Muscle of leg (tissue), 11 donors: ENCODE results near the gene AAK1. TPM values are rescaled to one million over a fixed set of nuclear protein-coding genes. Genes with fewer than 3 reads are reported as not detected.
"Not testable (repeated sequence)": the region's sequence is repeated elsewhere in the genome, so short reads cannot be mapped to it uniquely, and the experiment has no call there.

Experiments
- DNase-seq: peaks from one replicate; pipeline ENCODE4 v3.0.0; 2013
- H3K27ac ChIP-seq: one replicate; pipeline ENCODE4 v1.5.1; 2013; ENCODE audit warnings: mild to moderate bottlenecking, low read length, control low read depth
- H3K27me3 ChIP-seq: one replicate; pipeline ENCODE4 v1.6.1; 2013; ENCODE audit warnings: low read length; ENCODE audit not compliant: control insufficient read depth, insufficient read depth
- H3K36me3 ChIP-seq: one replicate; pipeline ENCODE4 v1.6.1; 2013; ENCODE audit warnings: low read length; ENCODE audit not compliant: control insufficient read depth, insufficient read depth
- H3K4me1 ChIP-seq: one replicate; pipeline ENCODE4 v1.6.1; 2013; ENCODE audit warnings: low read length; ENCODE audit not compliant: control insufficient read depth, insufficient read depth
- H3K4me3 ChIP-seq: one replicate; pipeline ENCODE4 v1.5.1; 2013; ENCODE audit warnings: low read length, control low read depth
- H3K9me3 ChIP-seq: replicated peaks from 2 replicates; pipeline ENCODE4 v1.6.1; 2013; ENCODE audit warnings: low read depth, low read length; ENCODE audit not compliant: control insufficient read depth
- WGBS: methylation state at CpG from one replicate; pipeline ENCODE4 v1.1.5; 2013; ENCODE audit warnings: missing lambda C conversion rate; ENCODE audit not compliant: insufficient coverage; 5-methylcytosine and 5-hydroxymethylcytosine counted together
- polyA plus RNA-seq, 8 donors: library from polyadenylated mRNA; unstranded; fragments of 120-200 nt; gene quantifications; one replicate each; pipeline versions ENCODE4 v1.2.1 to v1.2.3, GENCODE V29; 2013; ENCODE audit warnings: inconsistent platforms in 1 of 8, low replicate concordance in 1 of 8; ENCODE audit not compliant: insufficient read length in 8 of 8, insufficient read depth in 1 of 8
- total RNA-seq: library from RNA; stranded (reverse); fragments of 120-200 nt; gene quantifications from one replicate; pipeline ENCODE4 v1.2.4, GENCODE V29; 2013

Gene AAK1
- total and polyA plus RNA-seq, 9 donors = 9.3 to 20.6 (median 14.4) TPM

GRCh38 chr2:69682525-69682924 is 39.0 kb upstream of the AAK1 start:
- Histone ChIP-seq H3K9me3 (no peaks in the 10 kb centered on the region), H3K36me3 (no peaks in the 10 kb centered on the region), H3K27me3 (no peaks in the 10 kb centered on the region), H3K4me1 (no peaks in the 10 kb centered on the region), H3K27ac (peak overlapping the region; percentile 80), H3K4me3 (no peak overlapping the region)
- no CpG with 5 or more reads among the region's 1 CpG for WGBS
- DNase-seq = no peak

DNA sequence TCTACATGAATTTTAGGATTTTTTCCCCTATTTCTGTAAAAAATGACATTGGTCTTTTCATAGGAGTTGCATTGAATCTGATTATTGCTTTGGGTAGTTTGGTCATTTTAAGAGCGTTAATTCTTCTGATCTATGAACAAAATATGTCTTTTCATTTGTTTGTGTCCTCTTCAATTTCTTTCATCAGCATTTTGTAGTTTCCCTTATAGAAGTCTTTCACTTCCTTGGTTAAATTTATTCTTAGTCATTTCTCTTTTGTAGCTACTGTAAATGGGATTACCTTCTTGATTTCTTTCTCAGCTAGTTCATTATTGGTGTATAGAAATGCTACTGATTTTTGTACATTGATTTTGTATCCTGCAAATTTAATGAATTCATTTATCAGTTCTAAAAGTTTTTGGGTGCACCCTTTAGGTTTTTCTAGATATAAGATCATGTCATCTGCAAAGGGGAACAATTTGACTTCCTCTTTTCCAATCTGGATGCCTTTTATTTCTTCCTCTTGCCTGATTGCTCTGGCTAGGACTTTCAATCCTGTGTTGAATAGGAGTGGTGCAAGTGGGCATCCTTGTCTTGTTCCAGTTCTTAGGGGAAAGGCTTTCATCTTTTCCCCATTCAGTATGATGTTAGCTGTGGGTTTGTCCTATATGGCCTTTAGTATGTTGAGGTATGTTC is 36.6 kb upstream of the AAK1 start:
- Histone ChIP-seq H3K27me3 (no peaks in the 10 kb centered on the region), H3K36me3 (no peaks in the 10 kb centered on the region), H3K4me3 (no peak overlapping the region), H3K9me3 (no peaks in the 10 kb centered on the region), H3K4me1 (no peaks in the 10 kb centered on the region), H3K27ac (no peak overlapping the region)
- DNase-seq = peak; percentile 31
- no CpG with 5 or more reads among the region's 1 CpG for WGBS

GRCh38 chr2:69677914-69678313 is 34.4 kb upstream of the AAK1 start:
- no CpG with 5 or more reads among the region's 5 CpGs for WGBS
- no peak for DNase-seq
- no peaks in the 10 kb centered on the region for H3K4me1 ChIP-seq

DNA sequence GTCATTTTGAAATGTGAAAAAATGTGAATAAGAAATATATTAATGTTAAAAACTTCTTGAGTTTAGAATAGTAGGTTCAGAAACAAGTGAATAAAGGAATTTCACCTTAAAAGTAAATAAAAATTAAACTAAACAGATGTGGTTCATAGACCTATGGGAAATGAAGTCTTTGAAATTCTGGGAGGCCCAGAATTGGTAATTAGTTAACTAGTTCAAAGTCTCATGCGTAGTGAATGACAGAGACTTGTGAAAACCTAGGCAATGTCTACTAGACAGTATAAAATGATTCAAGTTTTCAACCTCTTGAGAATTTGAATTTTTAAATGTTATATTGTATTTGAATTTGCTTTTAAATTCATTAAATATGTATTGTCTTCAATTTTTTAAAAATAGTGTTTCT is 32.6 kb upstream of the AAK1 start:
- no peak overlapping the region for H3K4me3 ChIP-seq
- no CpG with 5 or more reads among the region's 1 CpG for WGBS
- peaks cover 3% of the 10 kb centered on the region for H3K9me3 ChIP-seq
- no peaks in the 10 kb centered on the region for H3K4me1 ChIP-seq
- H3K27me3 ChIP-seq = no peaks in the 10 kb centered on the region
- H3K36me3 ChIP-seq = no peaks in the 10 kb centered on the region
- DNase-seq = no peak
- no peak overlapping the region for H3K27ac ChIP-seq

More at GRCh38 chr2:69677914-69678313, 34.4 kb upstream of the AAK1 start:
- Histone ChIP-seq H3K9me3 (no peaks in the 10 kb centered on the region), H3K36me3 (no peaks in the 10 kb centered on the region), H3K27ac (no peak overlapping the region), H3K4me3 (no peak overlapping the region), H3K27me3 (no peaks in the 10 kb centered on the region)

GRCh38 chr2:69674316-69674670 is 30.8 kb upstream of the AAK1 start:
- H3K27me3 ChIP-seq = no peaks in the 10 kb centered on the region
- H3K27ac ChIP-seq = no peak overlapping the region
- DNase-seq = peak; percentile 34
- no peaks in the 10 kb centered on the region for H3K36me3 ChIP-seq
- WGBS = 100% methylated on average over 1 of the region's 2 CpGs
- peaks cover 3% of the 10 kb centered on the region for H3K9me3 ChIP-seq
- H3K4me1 ChIP-seq = no peaks in the 10 kb centered on the region
- H3K4me3 ChIP-seq = no peak overlapping the region

DNA sequence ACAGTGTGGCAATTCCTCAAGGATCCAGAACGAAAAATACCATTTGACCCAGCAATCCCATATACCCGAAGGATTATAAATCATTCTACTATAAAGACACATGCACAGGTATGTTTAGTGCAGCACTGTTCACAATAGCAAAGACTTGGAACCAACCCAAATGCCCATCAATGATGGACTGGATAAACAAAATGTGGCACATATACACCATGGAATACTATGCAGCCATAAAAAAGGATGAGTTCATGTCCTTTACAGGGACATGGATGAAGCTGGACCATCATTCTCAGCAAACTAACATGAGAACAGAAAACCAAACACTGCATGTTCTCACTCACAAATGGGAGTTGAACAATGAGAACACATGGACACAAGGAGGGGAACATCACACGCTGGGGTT is 29.6 kb upstream of the AAK1 start:
- H3K9me3 ChIP-seq, DNase-seq, H3K36me3 ChIP-seq, H3K27ac ChIP-seq, H3K27me3 ChIP-seq, H3K4me3 ChIP-seq, H3K4me1 ChIP-seq: not testable (repeated sequence)
- WGBS = 100% methylated on average over 1 of the region's 3 CpGs

DNA sequence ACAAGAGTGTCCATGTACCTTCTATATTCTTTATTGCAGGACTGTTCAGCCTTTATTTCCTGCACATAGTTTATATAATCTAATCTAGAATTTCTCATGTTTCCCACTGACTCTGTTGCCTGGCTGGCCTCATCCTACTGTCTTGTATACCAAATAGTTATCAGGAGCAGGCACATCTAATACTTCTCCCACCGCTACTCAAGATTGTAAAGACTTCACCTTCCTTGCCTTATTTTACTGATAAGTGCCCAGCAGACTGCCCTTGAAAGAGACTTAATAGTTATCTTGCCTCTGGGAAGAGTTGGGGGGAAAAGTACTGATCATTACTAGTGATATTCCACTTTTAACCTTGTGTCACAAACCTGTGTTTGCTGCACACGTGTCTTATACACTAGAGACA is 26.1 kb upstream of the AAK1 start:
- H3K27ac ChIP-seq = no peak overlapping the region
- DNase-seq = no peak
- no CpG with 5 or more reads among the region's 2 CpGs for WGBS
- peaks cover 3% of the 10 kb centered on the region for H3K9me3 ChIP-seq
- no peak overlapping the region for H3K4me3 ChIP-seq
- no peaks in the 10 kb centered on the region for H3K27me3 ChIP-seq
- H3K4me1 ChIP-seq = no peaks in the 10 kb centered on the region
- H3K36me3 ChIP-seq = no peaks in the 10 kb centered on the region

GRCh38 chr2:69668598-69668997 is 25.1 kb upstream of the AAK1 start:
- Histone ChIP-seq H3K27ac (no peak overlapping the region), H3K27me3 (no peaks in the 10 kb centered on the region), H3K4me3 (no peak overlapping the region), H3K36me3 (no peaks in the 10 kb centered on the region), H3K9me3 (peaks cover 3% of the 10 kb centered on the region), H3K4me1 (no peaks in the 10 kb centered on the region)
- no peak for DNase-seq
- 100% methylated on average over 1 of the region's 5 CpGs for WGBS

DNA sequence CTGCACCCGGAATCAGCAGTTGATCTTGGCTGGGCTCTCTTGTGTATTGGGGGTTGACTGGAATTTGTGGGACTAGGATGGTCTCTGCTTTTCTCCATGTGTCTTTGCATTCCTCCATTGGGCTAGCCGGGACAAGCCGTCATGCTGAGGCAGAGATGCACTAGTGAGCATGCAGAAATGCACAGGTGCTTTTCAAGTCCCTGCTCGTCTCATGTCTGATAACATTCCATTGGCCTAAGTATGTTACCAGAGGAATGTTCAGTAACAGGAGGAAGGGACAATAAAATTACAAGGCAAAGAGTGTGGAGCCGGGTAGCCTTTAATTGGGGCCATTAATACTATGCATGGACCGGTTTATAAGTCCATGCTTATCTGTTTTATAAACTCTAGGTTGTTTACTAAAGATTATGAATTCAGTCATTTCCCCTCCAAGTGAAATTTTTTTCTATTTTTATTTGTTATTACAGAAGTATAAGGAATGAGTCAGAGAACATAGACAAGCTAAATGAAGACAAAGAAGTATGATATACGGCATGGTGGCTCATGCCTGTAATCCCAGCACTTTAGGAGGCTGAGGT is 24.4 kb upstream of the AAK1 start:
- Histone ChIP-seq H3K9me3 (peaks cover 3% of the 10 kb centered on the region), H3K36me3 (no peaks in the 10 kb centered on the region), H3K4me1 (no peaks in the 10 kb centered on the region), H3K27me3 (no peaks in the 10 kb centered on the region), H3K27ac (no peak overlapping the region), H3K4me3 (no peak overlapping the region)
- WGBS = 64% methylated on average over 5 of the region's 7 CpGs
- no peak for DNase-seq

- Histone ChIP-seq H3K4me1 (no peaks in the 10 kb centered on the region), H3K27ac (no peak overlapping the region), H3K27me3 (no peaks in the 10 kb centered on the region), H3K4me3 (no peak overlapping the region), H3K36me3 (no peaks in the 10 kb centered on the region), H3K9me3 (no peaks in the 10 kb centered on the region)
- DNase-seq = no peak
- WGBS = 96% methylated on average over 8 of the region's 9 CpGs
These were observed 21.6 kb upstream of the AAK1 start for GRCh38 chr2:69665152-69665551.

DNA sequence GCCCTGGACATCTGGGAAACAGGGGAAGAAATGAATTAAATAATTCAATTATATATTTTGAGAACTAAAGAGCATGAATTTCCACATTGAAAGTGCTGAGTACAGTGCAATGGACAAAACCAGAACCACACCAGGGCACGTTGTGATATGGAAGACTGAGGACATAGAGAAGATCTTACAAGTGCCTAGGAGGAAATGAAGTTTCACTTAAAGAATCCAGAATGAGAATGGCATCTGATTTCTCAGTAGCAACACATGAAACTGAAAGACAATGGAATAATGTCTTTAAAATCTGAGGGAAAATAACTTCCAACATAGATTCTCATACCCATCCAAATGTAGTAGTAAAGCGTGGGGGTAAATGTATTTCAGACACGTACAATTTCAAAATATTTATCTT is 20.3 kb upstream of the AAK1 start:
- Histone ChIP-seq H3K9me3 (no peaks in the 10 kb centered on the region), H3K4me3 (no peak overlapping the region), H3K27me3 (no peaks in the 10 kb centered on the region), H3K4me1 (no peaks in the 10 kb centered on the region), H3K36me3 (no peaks in the 10 kb centered on the region), H3K27ac (no peak overlapping the region)
- WGBS = 80% methylated on average over 1 of the region's 3 CpGs
- DNase-seq = no peak
